ENCODE measurements around the gene COL4A1. TPM values are rescaled to one million over a fixed set of nuclear protein-coding genes. Genes with fewer than 3 reads are reported as not detected.
A peak's percentile ranks its signal among the peaks of the same experiment; 100 is the strongest.

Gene COL4A1
- total RNA-seq, 6 donors from 2014 or later = 81.7 to 309 (median 167) TPM

GRCh38 chr13:110128546-110128945 is 178.4 kb downstream of the COL4A1 start:
- 62 to 66% methylated on average over 8 of the region's 8 CpGs for WGBS, 2 donors
- Histone ChIP-seq H3K27me3 (no peaks in the 10 kb centered on the region), H3K4me1 (peaks cover 16 to 19% (median 18%) of the 10 kb centered on the region in 4 donors), H3K9me3 (no peaks in the 10 kb centered on the region), H3K36me3 (no peaks in the 10 kb centered on the region), H3K4me3 (peak overlapping the region in 1 of 4 donors; percentile 29), H3K27ac (peak overlapping the region in 1 of 4 donors; percentile 62)
- no peak for ATAC-seq (ENCODE audit: low FRiP score in 2 of 2)
- no peak for DNase-seq
- TF ChIP-seq CTCF (IDR thresholded peaks at IDR 0.05) (no peak), POLR2AphosphoS5 (IDR thresholded peaks at IDR 0.05) (no peak), POLR2A (IDR thresholded peaks at IDR 0.05) (no peak), EP300 (IDR thresholded peaks at IDR 0.05) (no peak)

GRCh38 chr13:110127986-110128511 is 178.9 kb downstream of the COL4A1 start:
- WGBS, 2 donors = 50 to 61% methylated on average over 6 of the region's 6 CpGs

GRCh38 chr13:110126391-110126961 is 180.5 kb downstream of the COL4A1 start:
- Histone ChIP-seq H3K27me3 (no peaks in the 10 kb centered on the region), H3K4me1 (peaks cover 16 to 19% (median 18%) of the 10 kb centered on the region in 4 donors), H3K9me3 (no peaks in the 10 kb centered on the region), H3K27ac (peak overlapping the region; percentile 29 to 80 (median 70)), H3K4me3 (peak overlapping the region in 2 of 4 donors; percentile 11 to 20), H3K36me3 (no peaks in the 10 kb centered on the region)
- DNase-seq (peak; percentile 44 to 77), ATAC-seq (ENCODE audit: low FRiP score in 2 of 2) (peak; percentile 65 to 73)
- TF ChIP-seq POLR2AphosphoS5 (IDR thresholded peaks at IDR 0.05) (peak; percentile 12 to 20), CTCF (IDR thresholded peaks at IDR 0.05) (no peak)
- 11 to 18% methylated on average over 12 of the region's 12 CpGs for WGBS, 2 donors

More at GRCh38 chr13:110127986-110128511, 178.9 kb downstream of the COL4A1 start:
- Histone ChIP-seq H3K4me1 (peaks cover 16 to 19% (median 18%) of the 10 kb centered on the region in 4 donors), H3K9me3 (no peaks in the 10 kb centered on the region), H3K4me3 (no peak overlapping the region), H3K27ac (peak overlapping the region in 1 of 4 donors; percentile 62), H3K36me3 (no peaks in the 10 kb centered on the region), H3K27me3 (no peaks in the 10 kb centered on the region)
- ATAC-seq (ENCODE audit: low FRiP score in 2 of 2) (no peak), DNase-seq (no peak)
- TF ChIP-seq EP300 (IDR thresholded peaks at IDR 0.05) (no peak), POLR2A (IDR thresholded peaks at IDR 0.05) (no peak), POLR2AphosphoS5 (IDR thresholded peaks at IDR 0.05) (no peak), CTCF (IDR thresholded peaks at IDR 0.05) (no peak)

DNA sequence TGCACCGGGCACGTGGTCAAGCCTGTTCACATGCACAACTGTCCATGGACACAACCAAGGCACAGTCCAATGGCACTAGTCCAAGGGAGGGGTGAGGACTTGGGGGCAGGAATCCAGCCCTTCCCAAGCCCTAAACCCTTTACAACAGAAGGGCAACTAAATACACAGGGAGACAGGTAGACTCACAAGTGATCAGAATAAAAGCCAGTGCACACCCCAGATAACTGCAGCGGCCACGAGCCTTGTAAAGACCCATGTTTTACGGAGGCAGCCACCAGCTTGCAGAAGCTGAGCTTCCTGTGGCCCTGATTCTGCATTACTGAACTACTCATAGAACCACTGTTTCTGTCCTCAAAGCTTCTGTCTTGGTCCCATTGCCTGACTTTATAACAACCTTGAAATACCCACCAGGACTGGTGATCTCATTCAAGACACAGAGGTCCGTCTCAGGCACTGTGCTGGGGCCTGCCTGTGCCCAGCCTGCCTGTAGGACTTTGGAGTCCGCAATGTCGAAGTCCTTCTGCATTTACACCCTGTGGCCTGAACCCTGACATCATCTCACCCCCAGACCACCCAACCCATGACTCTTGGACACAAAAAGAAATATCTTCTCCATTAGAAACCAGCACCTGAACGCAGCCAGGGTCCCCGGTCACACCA is 181.2 kb downstream of the COL4A1 start:
- H3K36me3 ChIP-seq = no peaks in the 10 kb centered on the region
- 95 to 97% methylated on average over 8 to 10 of the region's 10 CpGs for whole genome bisulfite sequencing, 2 donors
- no peak for DNase-seq
- H3K4me3 ChIP-seq = no peak overlapping the region
- H3K27me3 ChIP-seq = no peaks in the 10 kb centered on the region
- peak in 1 of 2 donors; percentile 10 for ATAC-seq (ENCODE audit: low FRiP score in 2 of 2)
- H3K4me1 ChIP-seq = peaks cover 16 to 19% (median 18%) of the 10 kb centered on the region in 4 donors
- H3K27ac ChIP-seq = peak overlapping the region; percentile 37 to 80 (median 70)
- no peak for TF ChIP-seq EP300 (IDR thresholded peaks at IDR 0.05)
- no peak for TF ChIP-seq POLR2A (IDR thresholded peaks at IDR 0.05)
- no peak for TF ChIP-seq CTCF (IDR thresholded peaks at IDR 0.05)
- TF ChIP-seq POLR2AphosphoS5 (IDR thresholded peaks at IDR 0.05) = no peak
- H3K9me3 ChIP-seq = no peaks in the 10 kb centered on the region

Measured in upper lobe of left lung (tissue), 6 donors.